GM19043 (cell line): ENCODE results near the gene CACNA1B.
"Not testable (repeated sequence)": the region's sequence is repeated elsewhere in the genome, so short reads cannot be mapped to it uniquely, and the experiment has no call there.

ENCODE experiments used
- ATAC-seq: cut with Tn5 transposase; IDR thresholded peaks from one replicate; pipeline ENCODE4 v1.9.1; 2021; ENCODE audit warnings: low read depth; ENCODE audit not compliant: unreplicated experiment

The CACNA1B gene

DNA sequence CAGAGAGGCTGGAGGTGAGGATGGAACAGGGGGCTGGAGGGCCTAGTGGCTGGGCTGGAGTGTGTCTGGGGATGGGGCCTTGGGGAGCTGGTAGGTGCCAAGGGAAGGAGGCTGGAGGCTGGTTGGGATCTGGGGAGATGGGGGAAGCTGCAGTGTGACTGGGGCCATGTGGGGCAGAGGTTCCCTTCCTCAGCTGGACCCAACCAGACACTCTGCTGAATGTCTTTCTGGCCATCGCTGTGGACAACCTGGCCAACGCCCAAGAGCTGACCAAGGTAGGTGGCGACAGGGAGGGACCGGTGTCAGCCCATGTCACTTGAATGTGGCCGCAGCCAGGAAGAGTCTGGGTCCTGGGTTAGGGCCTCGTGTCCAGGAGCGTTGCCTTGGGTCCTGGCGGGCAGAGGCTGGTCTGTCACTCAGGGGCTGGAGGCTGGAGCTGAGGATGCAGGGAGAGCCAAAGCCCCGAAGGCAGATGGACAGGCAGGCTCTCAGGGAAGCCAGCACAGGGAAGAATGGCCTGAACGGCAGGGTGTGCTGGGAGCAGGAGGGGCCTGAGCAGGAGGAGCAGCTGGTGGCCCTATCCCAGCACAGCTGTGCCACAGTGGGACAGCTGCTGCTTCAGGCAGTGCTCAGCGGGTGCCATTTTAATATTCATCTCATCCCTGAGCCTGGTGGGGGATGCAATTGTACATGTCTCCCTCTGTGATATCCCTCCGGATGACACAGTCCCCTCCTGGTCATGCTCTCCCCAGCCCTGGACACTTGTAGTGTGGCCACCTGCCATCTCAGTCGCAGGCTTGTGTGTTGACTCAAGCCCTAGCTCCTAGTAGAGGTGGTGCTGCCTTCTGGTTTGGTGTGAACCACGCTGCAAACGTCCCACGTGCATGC lies 132.5 kb downstream of the CACNA1B start:
- no peak for ATAC-seq

- ATAC-seq = no peak
Measured at GRCh38 chr9:138010861-138011260, 133.3 kb downstream of the CACNA1B start.

DNA sequence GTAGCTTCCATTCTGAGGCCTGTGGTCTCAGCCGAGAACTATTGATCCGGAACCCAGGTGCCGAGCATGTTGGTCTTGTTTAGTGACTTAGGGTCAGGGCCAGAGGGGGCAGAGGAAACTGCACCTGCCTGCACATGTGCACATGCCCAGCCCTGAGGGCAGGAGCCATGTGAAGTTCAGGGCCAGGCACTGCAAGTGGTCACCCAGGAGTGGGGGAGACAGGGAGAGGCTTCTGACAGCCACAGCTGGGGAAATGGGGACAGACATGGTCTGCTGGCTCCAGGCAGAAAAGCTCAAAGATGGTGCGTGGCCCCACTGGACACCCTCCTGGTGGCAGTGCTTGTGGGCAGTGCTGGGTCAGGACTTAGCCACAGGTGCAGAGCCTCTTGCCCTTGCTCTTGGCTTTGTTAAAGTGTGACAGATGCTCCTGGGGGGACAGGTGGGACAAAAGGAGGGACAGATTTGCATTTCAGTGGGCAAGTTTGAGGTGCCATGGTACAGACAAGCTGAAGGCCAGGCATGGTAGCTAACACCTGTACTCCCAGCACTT lies 134.4 kb downstream of the CACNA1B start:
- ATAC-seq = no peak

DNA sequence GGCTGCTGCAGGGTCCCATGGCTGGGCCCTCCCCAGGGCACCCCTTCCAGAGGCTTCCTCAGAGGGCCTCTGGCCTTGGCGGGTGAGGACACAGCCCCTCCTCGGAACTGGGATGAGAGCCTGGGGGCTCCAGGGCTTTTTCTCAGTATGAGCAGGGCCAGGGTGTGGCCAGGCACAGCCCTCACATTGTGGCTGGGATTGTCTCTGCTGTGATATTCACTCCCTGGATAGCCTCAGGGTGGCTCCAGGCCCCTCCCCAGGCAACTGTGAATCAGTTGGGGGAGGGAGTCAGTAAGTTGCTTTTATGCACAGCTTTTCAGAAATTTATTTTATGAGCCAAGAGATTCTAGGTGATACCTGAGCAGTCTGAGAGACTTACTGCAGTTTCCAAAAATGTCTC lies 135.7 kb downstream of the CACNA1B start:
- ATAC-seq = no peak

DNA sequence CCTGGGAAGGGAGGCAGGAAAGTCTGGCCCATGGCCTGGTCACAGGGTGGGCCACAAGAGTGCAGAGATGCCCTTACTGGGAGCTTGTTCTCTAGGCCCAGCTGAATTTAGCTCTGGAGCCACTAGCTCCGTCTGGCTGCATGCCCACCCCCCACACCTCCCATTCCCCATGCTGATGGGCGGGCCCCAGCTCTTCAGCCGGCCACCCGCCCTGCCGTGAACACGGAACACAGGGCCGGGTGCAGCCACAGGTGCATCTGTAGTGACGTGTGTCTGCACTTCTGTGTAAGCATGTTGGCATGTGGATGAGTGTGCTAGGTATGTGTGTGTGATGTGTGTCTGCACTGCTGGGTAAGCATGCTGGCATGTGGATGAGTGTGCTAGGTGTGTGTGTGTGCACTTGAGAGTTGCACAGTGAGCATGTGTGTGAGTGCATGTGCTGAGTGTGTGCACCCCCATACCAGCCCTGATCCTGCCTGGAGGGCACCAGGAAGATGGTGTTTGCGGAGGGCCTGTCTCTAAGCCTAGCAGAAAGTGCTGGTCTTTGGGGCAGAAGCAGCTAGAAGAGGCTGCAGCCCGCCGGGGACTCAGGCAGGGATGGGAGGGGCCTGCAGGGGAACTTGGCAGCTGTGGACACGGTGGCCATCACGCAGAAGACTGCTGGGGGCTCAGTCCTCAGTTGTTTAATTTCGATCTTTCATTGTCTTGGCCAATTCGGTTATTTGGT lies 136.4 kb downstream of the CACNA1B start:
- ATAC-seq = no peak

GRCh38 chr9:138014563-138014945 lies 137.0 kb downstream of the CACNA1B start:
- no peak for ATAC-seq

DNA sequence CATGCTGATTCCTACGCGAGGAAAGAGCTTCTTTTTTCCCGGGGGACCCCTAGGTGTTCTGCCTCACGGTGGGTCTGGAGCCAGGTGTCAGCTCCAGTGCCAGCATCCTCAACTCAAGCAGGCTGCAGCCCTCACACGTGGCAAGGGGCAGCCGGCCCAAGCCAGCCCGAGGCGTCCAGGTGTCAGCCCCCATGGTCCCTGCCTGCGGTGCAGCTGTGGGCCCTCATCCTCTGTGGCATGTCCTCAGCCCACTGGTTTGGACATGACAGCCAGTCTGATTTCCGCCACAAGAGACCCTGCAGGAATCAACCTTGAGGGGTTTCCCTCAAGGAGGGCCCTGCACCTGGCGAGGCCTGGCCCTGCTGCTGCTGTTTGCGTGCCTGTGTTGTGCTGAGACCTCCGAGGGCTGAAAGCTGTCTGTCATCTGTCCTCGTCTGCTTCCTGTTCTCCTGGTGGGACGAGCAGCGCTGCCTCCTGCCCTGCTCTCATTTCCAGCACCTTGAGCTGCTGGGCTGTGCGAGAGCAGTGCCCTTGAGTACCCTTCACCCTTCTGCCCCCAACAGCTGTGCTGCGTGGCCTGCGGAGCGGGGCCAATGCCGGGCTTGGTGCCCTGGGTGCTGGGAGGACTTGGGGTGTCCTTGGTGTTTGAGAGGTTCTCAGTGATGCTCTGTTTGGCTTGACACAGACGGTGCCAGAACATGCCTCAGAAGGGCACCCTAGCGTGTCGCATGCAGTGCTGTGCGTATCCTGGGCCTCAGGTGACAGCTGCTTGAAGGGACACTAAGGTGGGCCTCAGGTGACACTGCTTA lies 137.6 kb downstream of the CACNA1B start:
- ATAC-seq = no peak

- no peak for ATAC-seq
Measured at GRCh38 chr9:138016406-138017187, 139.0 kb downstream of the CACNA1B start.

GRCh38 chr9:138017200-138017599 lies 139.6 kb downstream of the CACNA1B start:
- ATAC-seq = no peak

DNA sequence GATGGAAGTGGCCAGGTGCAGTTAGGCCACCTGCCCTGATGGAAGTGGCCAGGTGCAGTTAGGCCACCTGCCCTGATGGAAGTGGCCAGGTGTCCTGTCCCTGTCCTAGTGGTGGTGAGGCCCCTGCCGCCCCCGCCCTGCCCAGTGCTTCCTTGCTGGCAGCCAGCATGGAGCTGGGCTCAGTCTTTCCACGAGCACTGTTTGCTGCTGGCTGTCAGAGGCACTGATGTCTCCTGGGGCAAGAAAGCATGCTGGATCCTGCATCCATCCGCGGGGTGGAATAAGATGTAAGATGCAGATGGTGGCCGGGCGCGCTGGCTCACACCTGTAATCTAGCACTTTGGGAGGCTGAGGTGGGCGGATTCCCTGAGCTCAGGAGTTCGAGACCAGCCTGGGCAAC lies 141.9 kb downstream of the CACNA1B start:
- ATAC-seq = not testable (repeated sequence)

- ATAC-seq = no peak
Measured at GRCh38 chr9:138020120-138020794, 142.7 kb downstream of the CACNA1B start.

DNA sequence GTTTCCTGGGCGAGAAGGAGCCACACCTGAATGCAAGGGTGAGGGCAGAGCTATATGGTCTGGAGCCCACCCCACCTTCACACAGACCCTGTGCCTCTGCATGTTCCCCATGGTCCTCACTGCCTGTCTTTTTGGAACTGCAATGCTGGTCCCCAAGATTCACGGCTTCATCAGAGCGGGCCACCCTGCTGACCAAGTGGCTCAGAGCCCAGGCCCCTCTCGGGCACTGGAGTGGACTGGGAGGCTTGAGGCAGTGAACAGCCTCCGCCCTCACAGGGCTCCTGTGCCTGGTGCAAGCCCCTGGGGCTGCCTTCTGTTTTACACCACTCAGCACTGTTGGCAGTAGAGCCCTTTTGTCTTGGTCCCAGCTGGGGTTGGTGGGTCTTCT lies 143.2 kb downstream of the CACNA1B start:
- ATAC-seq = no peak

- ATAC-seq = no peak
Measured at GRCh38 chr9:138021251-138022056, 143.9 kb downstream of the CACNA1B start.

DNA sequence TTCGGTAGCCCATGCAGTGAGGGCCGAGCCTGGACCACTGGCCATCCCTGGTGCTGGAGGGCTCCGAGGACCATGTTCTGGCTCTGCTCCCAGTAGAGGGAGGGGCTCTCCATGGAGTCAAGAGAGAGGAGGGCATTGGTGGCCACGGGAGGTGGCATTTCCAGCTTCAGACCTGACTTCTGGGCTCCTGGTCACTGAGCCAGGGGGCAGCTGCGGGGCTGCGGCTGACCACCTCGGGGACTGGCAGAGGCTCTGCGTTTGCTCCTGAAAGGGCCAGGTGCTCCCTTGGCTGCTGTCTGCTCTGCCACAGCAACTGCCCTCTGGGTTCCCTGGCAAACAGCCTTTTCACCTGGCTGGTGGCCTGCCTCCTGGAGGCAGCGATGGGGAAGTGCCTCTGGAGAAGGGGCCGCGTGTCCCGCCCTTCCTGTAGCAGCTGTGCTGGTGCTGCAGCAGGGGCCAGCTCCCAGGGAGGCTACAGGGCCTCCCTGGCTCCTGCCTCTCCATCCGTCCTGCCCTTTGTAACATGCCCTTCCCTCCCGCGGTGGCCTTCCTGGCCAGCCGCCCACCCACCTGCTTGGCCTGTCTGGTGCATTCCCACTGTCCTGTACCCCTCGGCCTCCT lies 144.6 kb downstream of the CACNA1B start:
- no peak for ATAC-seq

GRCh38 chr9:138022756-138023393 lies 145.3 kb downstream of the CACNA1B start:
- ATAC-seq = no peak

DNA sequence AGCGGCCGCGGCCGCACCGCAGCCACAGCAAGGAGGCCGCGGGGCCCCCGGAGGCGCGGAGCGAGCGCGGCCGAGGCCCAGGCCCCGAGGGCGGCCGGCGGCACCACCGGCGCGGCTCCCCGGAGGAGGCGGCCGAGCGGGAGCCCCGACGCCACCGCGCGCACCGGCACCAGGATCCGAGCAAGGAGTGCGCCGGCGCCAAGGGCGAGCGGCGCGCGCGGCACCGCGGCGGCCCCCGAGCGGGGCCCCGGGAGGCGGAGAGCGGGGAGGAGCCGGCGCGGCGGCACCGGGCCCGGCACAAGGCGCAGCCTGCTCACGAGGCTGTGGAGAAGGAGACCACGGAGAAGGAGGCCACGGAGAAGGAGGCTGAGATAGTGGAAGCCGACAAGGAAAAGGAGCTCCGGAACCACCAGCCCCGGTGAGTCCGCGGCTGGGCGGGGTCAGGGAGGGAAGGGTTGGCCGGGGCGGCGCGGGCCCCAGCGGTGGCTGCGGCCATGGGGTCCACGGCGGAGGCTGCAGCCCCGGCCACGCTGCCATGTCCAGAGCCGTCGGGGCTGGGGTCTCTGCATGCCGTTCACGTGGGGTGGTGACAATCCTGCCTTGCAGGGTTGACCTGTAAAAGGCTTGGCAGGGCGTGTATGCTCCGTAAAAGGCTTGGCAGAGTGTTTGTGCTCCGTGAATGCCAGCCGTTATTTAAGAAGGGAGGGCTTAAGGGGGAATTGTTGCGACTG lies 146.0 kb downstream of the CACNA1B start:
- ATAC-seq = no peak

GRCh38 chr9:138024131-138024530 lies 146.5 kb downstream of the CACNA1B start:
- ATAC-seq = no peak
